HG02938 (cell line): ENCODE data around the gene GALNT5.
"Not testable (repeated sequence)": the region's sequence is repeated elsewhere in the genome, so short reads cannot be mapped to it uniquely, and the experiment has no call there.

Experiments used
- ATAC-seq: cut with Tn5 transposase; IDR thresholded peaks from one replicate; pipeline ENCODE4 v1.9.1; 2021; ENCODE audit warnings: mild to moderate bottlenecking, moderate library complexity; ENCODE audit not compliant: unreplicated experiment

The GALNT5 gene

GRCh38 chr2:157250836-157251235, 6.7 kb upstream of the GALNT5 start:
- no peak for ATAC-seq

GRCh38 chr2:157251932-157252331, 5.6 kb upstream of the GALNT5 start:
- no peak for ATAC-seq

- ATAC-seq = no peak
Measured at GRCh38 chr2:157252529-157252928, 5.0 kb upstream of the GALNT5 start.

GRCh38 chr2:157254041-157254440, 3.5 kb upstream of the GALNT5 start:
- no peak for ATAC-seq

- ATAC-seq = no peak
Measured at GRCh38 chr2:157255746-157256145, 1.8 kb upstream of the GALNT5 start.

- ATAC-seq = peak; percentile 99
Measured at GRCh38 chr2:157256626-157257025, 879 bp upstream of the GALNT5 start.

- ATAC-seq = no peak
Measured at GRCh38 chr2:157258520-157259326, 1.2 kb downstream of the GALNT5 start.

- no peak for ATAC-seq
Measured at GRCh38 chr2:157259386-157259785, 1.9 kb downstream of the GALNT5 start.

GRCh38 chr2:157259960-157260359, 2.5 kb downstream of the GALNT5 start:
- ATAC-seq = no peak

- no peak for ATAC-seq
Measured at GRCh38 chr2:157260533-157261198, 3.2 kb downstream of the GALNT5 start.

GRCh38 chr2:157261199-157261782, 3.8 kb downstream of the GALNT5 start:
- ATAC-seq = no peak

GRCh38 chr2:157262248-157262647, 4.7 kb downstream of the GALNT5 start:
- no peak for ATAC-seq

- ATAC-seq = no peak
Measured at GRCh38 chr2:157264099-157264498, 6.6 kb downstream of the GALNT5 start.

GRCh38 chr2:157265825-157266224, 8.3 kb downstream of the GALNT5 start:
- ATAC-seq = no peak

GRCh38 chr2:157267476-157267875, 10.0 kb downstream of the GALNT5 start:
- no peak for ATAC-seq

- no peak for ATAC-seq
Measured at GRCh38 chr2:157269060-157269459, 11.6 kb downstream of the GALNT5 start.

GRCh38 chr2:157269922-157270321, 12.4 kb downstream of the GALNT5 start:
- peak; percentile 58 for ATAC-seq

GRCh38 chr2:157271590-157272203, 14.2 kb downstream of the GALNT5 start:
- peak; percentile 42 for ATAC-seq

- ATAC-seq = not testable (repeated sequence)
Measured at GRCh38 chr2:157279311-157279710, 21.8 kb downstream of the GALNT5 start.

- no peak for ATAC-seq
Measured at GRCh38 chr2:157281316-157281715, 23.8 kb downstream of the GALNT5 start.

GRCh38 chr2:157283468-157283867, 26.0 kb downstream of the GALNT5 start:
- no peak for ATAC-seq

- ATAC-seq = no peak
Measured at GRCh38 chr2:157287160-157287559, 29.7 kb downstream of the GALNT5 start.
